IPS-NIHi7 (cell line): ENCODE measurements around the gene CHID1.

ENCODE experiments used
- DNase-seq: peaks from one replicate; pipeline ENCODE4 v3.0.0; 2012; ENCODE audit warnings: mixed read lengths; ENCODE audit errors: extremely low spot score

Gene CHID1

GRCh38 chr11:910589-911030 lies at the start of gene CHID1:
TSS of gene CHID1 (minus strand) at chr11:910810. CDS start at chr11:904816, 5,994 bp downstream.
- DNase-seq: peak; percentile 99

- peak; percentile 11 for DNase-seq
These were observed 49.0 kb upstream of the CHID1 start for GRCh38 chr11:959608-960007.

- DNase-seq: peak; percentile 30
These were observed 48.4 kb upstream of the CHID1 start for GRCh38 chr11:959027-959426.

GRCh38 chr11:958101-958500 lies 47.5 kb upstream of the CHID1 start:
- DNase-seq: peak; percentile 3

GRCh38 chr11:957212-957920 lies 46.8 kb upstream of the CHID1 start:
- peak; percentile 2 for DNase-seq

- peak; percentile 57 for DNase-seq
These were observed 44.8 kb upstream of the CHID1 start for GRCh38 chr11:955154-956063.

- DNase-seq: peak; percentile 4
These were observed 44.0 kb upstream of the CHID1 start for GRCh38 chr11:954392-955153.

GRCh38 chr11:953512-953911 lies 42.9 kb upstream of the CHID1 start:
- DNase-seq: peak; percentile 8

GRCh38 chr11:952406-953385 lies 42.1 kb upstream of the CHID1 start:
- DNase-seq: peak; percentile 19

GRCh38 chr11:951507-951906 lies 40.9 kb upstream of the CHID1 start:
- no peak for DNase-seq

GRCh38 chr11:947744-948143 lies 37.1 kb upstream of the CHID1 start:
- no peak for DNase-seq

GRCh38 chr11:945986-946385 lies 35.4 kb upstream of the CHID1 start:
- peak; percentile 32 for DNase-seq

- peak; percentile 78 for DNase-seq
These were observed 34.3 kb upstream of the CHID1 start for GRCh38 chr11:944711-945470.

- DNase-seq: no peak
These were observed 32.2 kb upstream of the CHID1 start for GRCh38 chr11:942823-943222.

GRCh38 chr11:940496-941135 lies 30.0 kb upstream of the CHID1 start:
- DNase-seq: peak; percentile 14

GRCh38 chr11:937841-938261 lies 27.2 kb upstream of the CHID1 start:
- DNase-seq: peak; percentile 26

GRCh38 chr11:936199-936598 lies 25.6 kb upstream of the CHID1 start:
- DNase-seq: no peak

- peak; percentile 12 for DNase-seq
These were observed 23.9 kb upstream of the CHID1 start for GRCh38 chr11:934527-934926.

- peak; percentile 11 for DNase-seq
These were observed 23.3 kb upstream of the CHID1 start for GRCh38 chr11:933936-934335.
